Calu3 (cell line): ENCODE data around the gene WDR7. TPM values are rescaled to one million over a fixed set of nuclear protein-coding genes. Genes with fewer than 3 reads are reported as not detected.
A peak's percentile ranks its signal among the peaks of the same experiment; 100 is the strongest.

Experiments used
- BruUV-seq: library from RNA; stranded (reverse); fragments of 400-500 nt; replicated peaks from 2 replicates; lab custom pipeline; 2021; lab: Mats Ljungman, UMichigan
- CTCF ChIA-PET: fragments of 300-600 bp; sonication (Branson Sonifier 250); formaldehyde crosslinking; loops from one replicate; lab custom pipeline; 2022; ENCODE audit warnings: antibody characterized with exemption; lab: Charles Lee
- DNase-seq: peaks from one replicate; pipeline ENCODE4 v3.0.0; 2022
- H3K27ac Mint-ChIP-seq: one replicate; pipeline ENCODE4 v1.8.0; 2022; ENCODE audit warnings: mixed read lengths; ENCODE audit not compliant: unreplicated experiment
- H3K27me3 Mint-ChIP-seq: one replicate; pipeline ENCODE4 v1.8.0; 2022; ENCODE audit warnings: mixed read lengths; ENCODE audit not compliant: unreplicated experiment
- H3K36me3 Mint-ChIP-seq: one replicate; pipeline ENCODE4 v1.8.0; 2022; ENCODE audit warnings: mild to moderate bottlenecking, moderate library complexity, mixed read lengths; ENCODE audit not compliant: insufficient read depth, unreplicated experiment
- H3K4me1 Mint-ChIP-seq: one replicate; pipeline ENCODE4 v1.8.0; 2022; ENCODE audit warnings: mild to moderate bottlenecking, low read depth, mixed read lengths; ENCODE audit not compliant: unreplicated experiment
- H3K4me3 Mint-ChIP-seq: one replicate; pipeline ENCODE4 v1.8.0; 2022; ENCODE audit warnings: mild to moderate bottlenecking, low read depth, moderate library complexity, mixed read lengths; ENCODE audit not compliant: unreplicated experiment
- H3K9me3 Mint-ChIP-seq: one replicate; pipeline ENCODE4 v1.8.0; 2022; ENCODE audit warnings: low read depth, mixed read lengths; ENCODE audit not compliant: unreplicated experiment
- intact Hi-C: fragments of 100-400 bp; cut with micrococcal nuclease; formaldehyde crosslinking; loops from one replicate; pipeline ENCODE4 v1.10.0; 2022; ENCODE audit not compliant: unreplicated experiment
- total RNA-seq: library from RNA; stranded (reverse); gene quantifications from 2 replicates; pipeline ENCODE4 v1.2.3, GENCODE V29; 2022
- TF ChIP-seq, protein P1 (sequence below): fragments of 200-600 bp; IDR thresholded peaks from one replicate; pipeline ENCODE4 v1.8.0; 2022; ENCODE audit warnings: antibody characterized with exemption; ENCODE audit not compliant: unreplicated experiment

Gene WDR7
- total RNA-seq, 1 experiment from 2014 or later: 16.2 TPM

DNA sequence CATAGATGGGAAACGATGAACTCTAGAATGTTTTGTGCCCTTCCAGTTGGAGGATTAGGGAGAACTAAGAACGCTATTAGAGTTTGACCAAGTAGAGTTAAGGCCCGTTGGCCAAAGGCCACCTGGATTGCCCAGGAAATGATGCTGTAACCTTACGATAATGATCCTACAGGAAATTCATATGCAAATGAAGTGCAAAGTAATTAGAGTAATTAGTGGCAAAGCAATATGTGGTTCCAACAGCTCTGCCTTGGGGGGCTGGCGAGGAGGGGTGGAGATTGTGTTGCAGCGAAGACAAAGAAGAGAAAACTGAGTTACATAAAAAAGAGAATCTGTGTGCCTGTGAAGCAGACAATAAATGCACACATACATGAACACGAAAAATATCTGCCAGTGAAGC is 434.2 kb downstream of the WDR7 start:
- TF ChIP-seq, protein P1, sequence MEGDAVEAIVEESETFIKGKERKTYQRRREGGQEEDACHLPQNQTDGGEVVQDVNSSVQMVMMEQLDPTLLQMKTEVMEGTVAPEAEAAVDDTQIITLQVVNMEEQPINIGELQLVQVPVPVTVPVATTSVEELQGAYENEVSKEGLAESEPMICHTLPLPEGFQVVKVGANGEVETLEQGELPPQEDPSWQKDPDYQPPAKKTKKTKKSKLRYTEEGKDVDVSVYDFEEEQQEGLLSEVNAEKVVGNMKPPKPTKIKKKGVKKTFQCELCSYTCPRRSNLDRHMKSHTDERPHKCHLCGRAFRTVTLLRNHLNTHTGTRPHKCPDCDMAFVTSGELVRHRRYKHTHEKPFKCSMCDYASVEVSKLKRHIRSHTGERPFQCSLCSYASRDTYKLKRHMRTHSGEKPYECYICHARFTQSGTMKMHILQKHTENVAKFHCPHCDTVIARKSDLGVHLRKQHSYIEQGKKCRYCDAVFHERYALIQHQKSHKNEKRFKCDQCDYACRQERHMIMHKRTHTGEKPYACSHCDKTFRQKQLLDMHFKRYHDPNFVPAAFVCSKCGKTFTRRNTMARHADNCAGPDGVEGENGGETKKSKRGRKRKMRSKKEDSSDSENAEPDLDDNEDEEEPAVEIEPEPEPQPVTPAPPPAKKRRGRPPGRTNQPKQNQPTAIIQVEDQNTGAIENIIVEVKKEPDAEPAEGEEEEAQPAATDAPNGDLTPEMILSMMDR: no peak
- Mint-ChIP-seq H3K4me3 (peak overlapping the region; percentile 34), H3K36me3 (no peaks in the 10 kb centered on the region), H3K27ac (peak overlapping the region; percentile 28), H3K4me1 (peaks cover 61% of the 10 kb centered on the region), H3K27me3 (no peaks in the 10 kb centered on the region), H3K9me3 (peaks cover 5% of the 10 kb centered on the region)
- intact Hi-C loops: loop anchor here (5.0 kb wide), 2 partner anchors 137 to 357 kb away; no protein-coding TSS in a partner anchor
- DNase-seq: no peak
- CTCF ChIA-PET: no interaction called here
- no TSS peak for BruUV-seq

DNA sequence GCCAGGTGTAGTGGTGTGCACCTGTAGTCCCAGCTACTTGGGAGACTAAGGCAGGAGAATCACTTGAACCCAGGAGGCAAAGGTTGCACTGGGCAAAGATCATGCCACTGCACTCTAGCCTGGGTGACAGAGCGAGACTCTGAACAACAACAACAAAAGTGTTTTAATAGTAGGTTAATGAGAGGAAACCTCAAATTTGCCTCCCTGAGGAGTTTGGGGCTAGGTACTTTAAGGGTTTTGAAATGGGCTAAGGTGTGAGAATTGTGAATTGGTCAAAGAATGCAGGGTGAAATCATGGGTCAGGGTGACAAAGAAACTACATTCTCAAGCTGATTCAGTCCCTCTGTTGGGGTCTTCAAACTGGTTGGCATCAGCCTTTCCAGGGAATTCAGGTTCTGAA is 435.0 kb downstream of the WDR7 start:
- peaks cover 61% of the 10 kb centered on the region for H3K4me1 Mint-ChIP-seq
- TF ChIP-seq, protein P1: no peak
- H3K27ac Mint-ChIP-seq: peak overlapping the region; percentile 28
- no peak overlapping the region for H3K4me3 Mint-ChIP-seq
- no TSS peak for BruUV-seq
- peaks cover 5% of the 10 kb centered on the region for H3K9me3 Mint-ChIP-seq
- H3K36me3 Mint-ChIP-seq: no peaks in the 10 kb centered on the region
- H3K27me3 Mint-ChIP-seq: no peaks in the 10 kb centered on the region
- CTCF ChIA-PET: no interaction called here
- intact Hi-C loops: loop anchor here (5.0 kb wide), 2 partner anchors 136 to 356 kb away; no protein-coding TSS in a partner anchor
- no peak for DNase-seq

Other genes starting within 250 kb of the WDR7 start
- 83.6 and 98.1 TPM in 2 replicates for gene TXNL1, start 12.8 kb upstream of the WDR7 start, total RNA-seq